ENCODE data around the gene ARHGAP26.
"Not testable (repeated sequence)": the region's sequence is repeated elsewhere in the genome, so short reads cannot be mapped to it uniquely, and the experiment has no call there.

Gene ARHGAP26

DNA sequence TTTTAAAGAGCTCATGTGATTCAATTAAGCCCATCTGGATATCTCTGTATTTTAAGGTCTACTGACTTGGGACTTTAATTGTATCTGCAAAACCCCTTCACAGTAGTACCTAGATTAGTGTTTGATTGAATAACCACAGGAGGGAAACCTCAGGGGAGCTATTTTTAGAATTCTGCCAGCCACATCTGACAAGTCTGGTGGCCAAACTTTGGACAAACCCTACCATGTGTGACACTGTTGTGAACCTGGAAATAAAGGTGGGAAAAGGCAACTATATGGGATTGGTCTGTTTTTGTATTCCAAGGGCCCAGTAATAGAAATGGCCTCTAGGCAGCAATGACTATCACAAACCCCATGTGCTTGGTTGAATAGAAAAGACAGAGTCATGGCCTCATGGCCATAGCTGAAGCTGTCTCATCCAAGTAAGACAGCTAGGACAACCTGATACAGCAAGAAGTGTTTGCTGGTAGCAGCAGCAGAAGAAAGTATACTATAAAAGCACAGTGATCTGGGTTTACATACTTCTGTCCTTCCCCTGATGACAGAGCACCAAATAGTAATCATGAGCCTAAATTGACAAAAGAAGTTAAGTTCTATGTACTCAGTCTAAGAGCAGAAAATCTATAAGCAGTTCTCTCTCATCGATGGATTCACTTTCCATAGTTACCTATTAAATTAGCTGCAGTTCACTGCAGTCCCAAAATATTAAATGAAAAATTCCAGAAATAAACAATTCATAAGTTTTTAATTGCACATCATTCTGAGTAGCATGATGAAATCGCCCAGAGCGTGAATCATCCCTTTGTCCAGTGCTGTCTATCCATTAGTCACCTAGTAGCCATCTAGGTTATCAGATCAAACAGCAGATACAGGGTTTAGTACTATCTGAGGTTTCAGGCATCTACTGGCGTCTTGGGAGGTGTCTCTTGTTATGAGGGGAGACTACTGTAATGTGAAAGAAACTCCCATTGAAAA lies 189.8 kb downstream of the ARHGAP26 start:
- DNase-seq (ENCODE audit: low read depth in 2 of 2), result no peak

- DNase-seq (ENCODE audit: low read depth in 2 of 2), result no peak
Measured at GRCh38 chr5:142961440-142962173, 191.4 kb downstream of the ARHGAP26 start.

GRCh38 chr5:142962174-142962533 lies 192.0 kb downstream of the ARHGAP26 start:
- DNase-seq (ENCODE audit: low read depth in 2 of 2), result no peak

DNA sequence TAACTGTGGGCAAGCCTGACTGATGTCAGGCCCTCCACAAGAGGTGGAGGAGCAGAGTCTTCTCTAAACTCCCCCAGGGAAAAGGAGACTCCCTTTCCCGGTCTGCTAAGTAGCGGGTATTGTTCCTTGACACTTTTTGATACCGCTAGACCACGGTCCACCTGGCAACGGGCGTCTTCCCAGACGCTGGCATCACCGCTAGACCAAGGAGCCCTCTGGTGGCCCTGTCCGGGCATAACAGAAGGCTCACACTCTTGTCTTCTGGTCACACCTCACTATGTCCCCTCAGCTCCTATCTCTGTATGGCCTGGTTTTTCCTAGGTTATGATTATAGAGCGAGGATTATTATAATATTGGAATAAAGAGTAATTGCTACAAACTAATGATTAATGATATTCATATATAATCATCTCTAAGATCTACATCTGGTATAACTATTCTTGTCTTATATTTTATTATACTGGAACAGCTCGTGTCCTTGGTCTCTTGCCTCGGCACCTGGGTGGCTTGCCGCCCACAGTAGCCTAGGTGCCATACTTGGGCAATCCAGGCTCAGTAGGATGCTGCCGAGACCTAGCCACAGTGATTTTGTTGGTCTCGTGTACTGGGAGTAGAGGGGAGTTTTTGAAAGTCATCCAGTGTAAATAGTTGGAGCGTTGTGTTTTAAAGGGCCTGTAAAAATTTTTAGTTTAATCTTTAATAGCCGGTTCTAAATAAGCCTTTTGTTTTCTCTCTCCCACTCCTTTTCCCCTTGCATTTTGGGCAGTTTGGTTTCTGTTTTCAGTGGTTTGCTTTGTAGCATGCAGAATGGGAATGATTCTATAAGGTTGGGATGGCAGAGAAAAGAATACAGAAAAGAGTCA lies 195.3 kb downstream of the ARHGAP26 start:
- DNase-seq (ENCODE audit: low read depth in 2 of 2), result not testable (repeated sequence)

GRCh38 chr5:142966121-142966420 lies 195.9 kb downstream of the ARHGAP26 start:
- DNase-seq (ENCODE audit: low read depth in 2 of 2), result no peak

GRCh38 chr5:142969186-142969585 lies 199.0 kb downstream of the ARHGAP26 start:
- no peak for DNase-seq (ENCODE audit: low read depth in 2 of 2)

DNA sequence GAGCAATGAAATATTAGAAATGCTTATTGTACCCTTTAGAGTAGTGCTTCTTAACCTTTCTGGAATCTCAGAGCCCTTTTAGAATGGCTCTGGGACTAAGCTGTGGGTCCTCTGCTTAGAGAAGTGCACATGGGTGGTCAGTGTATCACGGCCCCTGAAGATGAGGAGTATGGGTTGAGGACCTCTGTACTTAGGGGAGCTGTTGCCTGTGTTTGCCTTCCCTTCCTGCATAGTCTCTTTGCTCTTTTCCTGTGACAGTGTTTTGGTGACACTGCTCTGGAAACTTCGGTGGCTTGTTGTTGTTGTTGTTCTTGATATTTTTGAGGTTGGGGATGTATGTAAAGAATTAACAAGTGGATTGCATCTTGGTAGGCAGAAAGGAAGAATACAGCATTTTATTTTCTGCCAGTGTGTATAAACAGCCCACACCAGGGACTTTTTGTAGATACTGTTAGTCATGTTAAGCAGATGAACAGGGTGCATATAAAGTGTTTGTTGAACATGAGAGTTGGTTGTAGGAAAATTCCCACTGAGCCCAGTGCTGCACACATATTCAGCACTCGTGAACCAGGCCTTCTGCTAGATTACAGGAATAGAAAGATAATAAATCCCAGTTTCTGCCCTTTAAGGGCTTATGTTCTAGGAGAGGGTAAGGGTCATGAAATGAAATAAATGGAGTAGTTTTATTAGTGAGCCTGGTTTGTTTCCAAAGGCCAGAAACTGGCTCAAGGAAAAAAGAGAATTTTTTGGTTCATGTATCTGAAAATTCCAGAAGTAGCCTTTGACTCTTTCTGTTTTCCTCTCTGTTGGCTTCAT lies 199.7 kb downstream of the ARHGAP26 start:
- no peak for DNase-seq (ENCODE audit: low read depth in 2 of 2)

DNA sequence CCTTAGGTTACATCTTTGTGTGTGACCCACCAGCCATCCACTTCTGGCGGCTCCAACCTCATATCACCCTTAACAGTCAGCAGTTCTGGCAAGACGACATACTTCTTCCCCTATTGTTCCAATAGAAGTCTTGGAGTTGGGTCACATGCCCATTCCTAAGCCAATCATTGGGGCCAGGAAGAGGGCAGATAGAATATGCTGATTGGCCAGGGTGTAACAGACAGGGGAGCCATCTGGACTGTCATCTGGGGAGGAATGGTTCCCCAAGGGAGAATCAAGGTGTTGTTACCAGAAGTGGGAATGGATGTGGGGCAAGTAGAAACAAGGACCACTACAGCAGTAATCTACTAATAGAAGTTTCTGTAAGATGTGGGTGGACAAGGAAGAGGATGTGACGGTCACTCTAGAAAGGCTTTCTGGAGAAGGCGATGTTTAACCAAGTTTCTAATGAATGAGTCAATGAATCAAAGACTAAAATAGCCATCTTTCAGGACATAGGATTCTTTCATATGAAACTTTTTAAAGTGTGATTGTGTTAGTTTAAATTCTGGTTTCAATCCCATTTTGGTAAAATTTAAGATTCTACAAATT lies 200.4 kb downstream of the ARHGAP26 start:
- DNase-seq (ENCODE audit: low read depth in 2 of 2), result no peak

DNA sequence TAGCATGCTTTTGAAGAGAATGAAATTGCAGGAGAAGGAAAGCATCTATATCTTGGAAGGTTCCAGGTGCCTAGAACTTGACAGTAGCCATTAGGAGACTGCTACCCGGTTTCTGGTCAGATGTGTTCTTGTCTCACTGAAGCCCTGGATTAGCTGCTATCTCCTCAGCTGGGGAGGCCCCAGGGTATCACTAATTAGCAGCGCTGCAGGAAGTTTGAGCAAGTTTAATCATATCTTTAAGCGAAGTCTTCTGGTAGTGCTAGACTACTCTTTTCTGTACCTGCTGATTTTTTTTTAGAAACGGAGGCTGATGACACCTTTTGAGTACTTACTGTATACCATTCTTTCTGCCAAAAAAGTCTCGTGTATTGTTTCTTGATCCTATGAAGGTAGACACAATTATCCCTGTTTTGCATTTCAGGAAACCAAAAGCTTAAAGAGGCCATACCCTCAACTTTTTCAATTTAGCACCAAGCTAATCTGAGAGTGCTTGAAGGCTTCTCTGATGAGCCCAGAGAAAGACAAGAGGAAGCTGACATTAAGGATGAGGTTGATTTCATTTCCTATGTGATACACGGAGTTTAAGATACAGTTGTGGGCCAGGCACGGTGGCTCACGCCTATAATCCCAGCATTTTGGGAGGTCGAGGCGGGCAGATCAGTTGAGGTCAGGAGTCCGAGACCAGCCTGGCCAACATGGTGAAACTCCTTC lies 201.3 kb downstream of the ARHGAP26 start:
- DNase-seq (ENCODE audit: low read depth in 2 of 2), result no peak

- no peak for DNase-seq (ENCODE audit: low read depth in 2 of 2)
Measured at GRCh38 chr5:142972064-142972570, 201.9 kb downstream of the ARHGAP26 start.

- DNase-seq (ENCODE audit: low read depth in 2 of 2), result no peak
Measured at GRCh38 chr5:142973932-142974331, 203.8 kb downstream of the ARHGAP26 start.

DNA sequence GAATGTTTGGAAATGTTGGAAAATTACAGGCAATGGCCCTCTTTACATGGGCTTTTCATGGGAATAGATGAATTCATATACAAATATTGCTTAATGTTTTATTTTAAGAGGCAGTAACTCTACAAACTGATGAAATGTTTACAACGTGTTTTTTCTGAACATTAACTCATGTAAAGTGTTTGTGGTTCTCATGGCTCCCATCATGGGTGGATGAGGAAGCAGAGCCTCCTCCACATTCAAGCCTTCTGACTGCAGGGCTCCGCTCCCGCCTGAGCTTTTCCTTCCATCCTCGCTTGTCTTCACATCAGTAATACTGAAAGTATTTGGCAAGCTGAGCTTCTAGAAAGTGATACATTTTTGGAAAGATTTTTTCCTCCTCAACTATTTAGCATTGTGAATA lies 204.2 kb downstream of the ARHGAP26 start:
- DNase-seq (ENCODE audit: low read depth in 2 of 2), result no peak

DNA sequence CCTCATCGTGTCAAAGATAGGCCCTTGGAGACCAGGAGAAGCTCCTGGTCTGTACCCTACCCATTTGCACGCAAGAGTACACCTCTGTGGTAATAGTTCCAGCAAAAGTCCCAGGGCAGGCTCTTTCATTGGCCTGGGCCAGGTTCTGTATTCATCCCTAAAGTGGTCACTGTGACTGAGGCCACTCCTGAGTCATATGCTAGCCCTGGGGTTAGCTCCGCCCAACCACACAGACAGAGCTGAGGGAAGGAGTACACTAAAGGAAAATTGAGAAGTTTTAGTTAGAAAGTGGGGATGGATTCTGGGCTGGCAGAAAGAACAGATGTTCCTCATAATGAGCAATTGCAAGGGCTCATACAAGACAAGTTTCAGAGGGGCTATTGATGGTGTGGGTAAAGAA lies 206.7 kb downstream of the ARHGAP26 start:
- DNase-seq (ENCODE audit: low read depth in 2 of 2), result no peak

GRCh38 chr5:142977363-142978051 lies 207.3 kb downstream of the ARHGAP26 start:
- peak; percentile 41 to 48 for DNase-seq (ENCODE audit: low read depth in 2 of 2)

- no peak for DNase-seq (ENCODE audit: low read depth in 2 of 2)
Measured at GRCh38 chr5:142978252-142978651, 208.1 kb downstream of the ARHGAP26 start.

GRCh38 chr5:142978726-142979125 lies 208.5 kb downstream of the ARHGAP26 start:
- no peak for DNase-seq (ENCODE audit: low read depth in 2 of 2)

GRCh38 chr5:142979636-142980035 lies 209.5 kb downstream of the ARHGAP26 start:
- no peak for DNase-seq (ENCODE audit: low read depth in 2 of 2)

GRCh38 chr5:142981475-142981874 lies 211.3 kb downstream of the ARHGAP26 start:
- DNase-seq (ENCODE audit: low read depth in 2 of 2), result no peak

Measured in stimulated activated CD8-positive, alpha-beta memory T cell treated with anti-CD3 and anti-CD28 coated beads, Interleukin-7, amount 100 ng/mL, for 4 hours (primary cell).